GM12865 (cell line): ENCODE data around the gene OS9.

Source experiments
- DNase-seq: peaks from one replicate; pipeline ENCODE4 v3.0.0; 2010; ENCODE audit warnings: low read depth
- H3K4me3 ChIP-seq: 2 replicates; pipeline ENCODE4 v1.5.1; 2011; ENCODE audit warnings: mild to moderate bottlenecking, low read depth, low read length, control low read depth
- CTCF ChIP-seq: IDR thresholded peaks from 2 replicates; pipeline ENCODE4 v1.5.1; 2011; ENCODE audit warnings: low read length, control low read depth, low read depth, inconsistent platforms; ENCODE audit not compliant: insufficient read depth; ENCODE audit errors: missing control alignments

The OS9 gene

DNA sequence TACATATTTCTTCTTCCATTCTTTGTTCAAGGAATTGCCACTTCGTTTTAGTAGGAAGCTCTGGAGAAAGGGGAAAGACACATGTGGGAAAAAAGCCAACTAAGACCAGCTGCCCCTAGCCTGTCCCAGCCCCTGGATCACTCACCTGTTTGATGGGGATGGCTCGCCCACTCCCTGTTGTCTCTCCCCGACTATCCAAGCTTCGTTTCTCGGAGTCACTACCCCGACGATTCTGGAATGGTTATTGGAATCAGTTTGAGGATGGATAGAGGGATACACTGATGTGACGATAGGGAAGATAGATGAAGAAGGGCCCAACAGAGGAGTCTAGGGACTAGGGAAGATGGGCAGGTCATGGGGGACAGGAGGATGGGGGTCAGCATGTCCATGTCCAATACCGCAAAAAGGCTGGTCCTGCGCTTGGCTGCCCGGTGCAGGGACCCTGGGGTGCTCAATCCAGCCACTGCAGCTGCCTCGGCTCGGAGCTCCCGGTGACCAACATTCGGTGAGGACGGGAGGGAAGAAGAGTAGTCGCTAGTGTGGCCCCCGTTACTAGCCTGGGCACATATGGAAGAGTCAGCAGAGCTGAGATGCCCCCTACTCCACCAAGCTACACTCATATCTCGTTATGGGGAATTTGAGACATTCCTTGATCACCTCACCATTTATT, 37.6 kb downstream of the OS9 start:
- TF ChIP-seq CTCF: no peak
- H3K4me3 ChIP-seq: no peak overlapping the region
- DNase-seq: no peak

- TF ChIP-seq CTCF: no peak
- DNase-seq: no peak
- no peak overlapping the region for H3K4me3 ChIP-seq
These were observed 38.3 kb downstream of the OS9 start for GRCh38 chr12:57732270-57732669.

DNA sequence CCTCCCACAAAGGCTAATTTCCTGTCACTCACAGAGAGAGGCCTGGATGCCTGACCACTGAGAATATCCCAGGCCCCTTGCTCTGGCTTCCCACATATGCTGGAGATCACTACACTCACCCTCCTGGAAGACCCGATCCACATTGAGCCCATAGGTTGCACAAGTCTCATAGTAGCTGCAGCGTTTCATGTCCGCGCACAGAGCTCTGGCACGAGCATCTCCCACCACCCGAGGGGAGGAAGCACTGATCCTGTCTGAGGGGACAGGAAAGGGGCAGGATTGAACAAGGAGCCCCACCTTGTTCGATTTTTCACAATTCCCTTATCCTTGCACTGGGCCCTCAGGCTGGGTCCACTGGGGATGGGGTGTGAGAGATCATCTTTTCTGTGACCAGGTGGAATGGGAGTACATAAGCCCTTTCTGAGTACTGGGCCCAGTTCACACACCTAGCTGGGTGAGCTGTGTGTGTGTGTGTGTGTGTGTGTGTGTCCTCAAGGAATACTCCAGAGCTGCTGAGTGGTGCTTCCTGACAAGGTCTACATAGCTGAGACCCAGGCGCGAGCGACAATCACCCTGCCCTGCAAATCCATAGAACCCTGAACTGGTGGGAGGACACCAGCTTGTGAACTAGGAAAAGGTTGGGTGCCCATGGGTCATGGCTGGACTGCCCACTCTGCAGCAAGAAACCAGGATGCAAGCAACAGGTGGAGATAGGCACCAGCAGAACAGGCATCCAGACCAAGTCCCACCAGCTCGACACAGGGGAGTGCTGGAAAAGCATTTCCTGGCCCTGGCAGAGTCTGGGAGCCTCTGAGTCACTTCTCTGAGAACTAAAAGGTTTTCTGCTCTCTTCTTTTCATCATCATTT, 39.0 kb downstream of the OS9 start:
- no peak overlapping the region for H3K4me3 ChIP-seq
- no peak for DNase-seq
- no peak for TF ChIP-seq CTCF

DNA sequence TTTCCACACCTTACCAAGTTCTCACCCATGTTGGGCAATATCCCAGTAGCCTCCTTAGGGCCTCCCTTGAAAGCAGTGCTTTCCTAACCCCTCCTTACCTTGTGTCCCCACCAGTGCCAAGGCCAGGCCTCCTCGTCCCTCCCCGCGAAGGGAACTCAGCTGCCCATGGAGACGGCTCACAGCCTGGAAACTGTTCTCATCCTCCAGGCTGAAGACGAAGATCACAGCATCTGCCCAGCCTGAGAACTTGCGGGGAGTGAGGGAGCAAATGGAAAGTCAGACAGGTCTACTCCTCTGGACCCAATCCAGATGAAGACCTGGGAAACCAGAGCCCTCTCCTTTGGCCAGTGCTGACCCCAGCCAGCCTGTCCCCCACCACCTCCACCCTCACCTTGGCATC, 40.0 kb downstream of the OS9 start:
- no peak for DNase-seq
- TF ChIP-seq CTCF: no peak

GRCh38 chr12:57734591-57734990, 40.7 kb downstream of the OS9 start:
- TF ChIP-seq CTCF: no peak
- DNase-seq: no peak
- no peak overlapping the region for H3K4me3 ChIP-seq

More for the DNA sequence above, 40.0 kb downstream of the OS9 start:
- H3K4me3 ChIP-seq: no peak overlapping the region

- TF ChIP-seq CTCF: no peak
- no peak overlapping the region for H3K4me3 ChIP-seq
- no peak for DNase-seq
These were observed 41.4 kb downstream of the OS9 start for GRCh38 chr12:57735198-57735855.
